ENCODE data around the gene IL6.

Gene IL6

GRCh38 chr7:22720791-22721786 is 5.9 kb upstream of the IL6 start:
- no peak overlapping the region for H3K4me3 ChIP-seq (ENCODE audit: low read length)
- TF ChIP-seq, protein P1, sequence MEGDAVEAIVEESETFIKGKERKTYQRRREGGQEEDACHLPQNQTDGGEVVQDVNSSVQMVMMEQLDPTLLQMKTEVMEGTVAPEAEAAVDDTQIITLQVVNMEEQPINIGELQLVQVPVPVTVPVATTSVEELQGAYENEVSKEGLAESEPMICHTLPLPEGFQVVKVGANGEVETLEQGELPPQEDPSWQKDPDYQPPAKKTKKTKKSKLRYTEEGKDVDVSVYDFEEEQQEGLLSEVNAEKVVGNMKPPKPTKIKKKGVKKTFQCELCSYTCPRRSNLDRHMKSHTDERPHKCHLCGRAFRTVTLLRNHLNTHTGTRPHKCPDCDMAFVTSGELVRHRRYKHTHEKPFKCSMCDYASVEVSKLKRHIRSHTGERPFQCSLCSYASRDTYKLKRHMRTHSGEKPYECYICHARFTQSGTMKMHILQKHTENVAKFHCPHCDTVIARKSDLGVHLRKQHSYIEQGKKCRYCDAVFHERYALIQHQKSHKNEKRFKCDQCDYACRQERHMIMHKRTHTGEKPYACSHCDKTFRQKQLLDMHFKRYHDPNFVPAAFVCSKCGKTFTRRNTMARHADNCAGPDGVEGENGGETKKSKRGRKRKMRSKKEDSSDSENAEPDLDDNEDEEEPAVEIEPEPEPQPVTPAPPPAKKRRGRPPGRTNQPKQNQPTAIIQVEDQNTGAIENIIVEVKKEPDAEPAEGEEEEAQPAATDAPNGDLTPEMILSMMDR (IDR thresholded peaks at IDR 0.05; ENCODE audit: insufficient read depth, low read depth, low read length, missing control alignments) = no peak
- no peak for DNase-seq (ENCODE audit: low read depth)

DNA sequence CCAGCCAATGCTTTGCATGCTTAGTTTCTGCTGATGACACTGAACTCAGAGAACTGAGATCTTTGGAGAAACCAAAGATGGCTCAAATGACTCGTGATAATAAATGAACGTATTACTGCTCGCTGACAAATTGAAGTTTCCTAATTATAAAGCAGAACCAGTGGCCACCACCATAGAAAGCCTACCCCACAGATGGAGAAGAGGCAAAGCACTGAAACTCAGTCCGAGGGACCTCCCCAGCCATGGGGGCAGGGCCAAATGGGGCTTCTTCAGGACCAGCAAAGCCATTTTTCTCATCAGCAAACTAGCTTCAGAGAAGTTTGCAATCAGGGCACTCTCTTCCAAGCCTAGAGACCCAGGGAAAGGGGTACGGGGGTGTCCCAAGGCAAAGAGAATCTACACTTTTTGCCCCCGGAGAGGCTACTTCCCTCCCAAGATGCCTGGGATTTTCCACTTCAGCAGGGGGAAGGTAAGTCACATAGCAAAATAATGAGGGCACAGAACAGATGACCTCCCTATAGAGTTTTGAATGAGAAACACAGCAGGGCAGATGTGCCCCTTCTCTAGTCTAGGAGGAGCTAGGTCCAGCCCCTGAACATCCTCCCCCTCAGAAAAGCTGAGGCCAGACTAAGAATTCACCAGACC is 4.3 kb upstream of the IL6 start:
- TF ChIP-seq, protein P1 (IDR thresholded peaks at IDR 0.05; ENCODE audit: insufficient read depth, low read depth, low read length, missing control alignments) = no peak
- no peak for DNase-seq (ENCODE audit: low read depth)
- no peak overlapping the region for H3K4me3 ChIP-seq (ENCODE audit: low read length)

DNA sequence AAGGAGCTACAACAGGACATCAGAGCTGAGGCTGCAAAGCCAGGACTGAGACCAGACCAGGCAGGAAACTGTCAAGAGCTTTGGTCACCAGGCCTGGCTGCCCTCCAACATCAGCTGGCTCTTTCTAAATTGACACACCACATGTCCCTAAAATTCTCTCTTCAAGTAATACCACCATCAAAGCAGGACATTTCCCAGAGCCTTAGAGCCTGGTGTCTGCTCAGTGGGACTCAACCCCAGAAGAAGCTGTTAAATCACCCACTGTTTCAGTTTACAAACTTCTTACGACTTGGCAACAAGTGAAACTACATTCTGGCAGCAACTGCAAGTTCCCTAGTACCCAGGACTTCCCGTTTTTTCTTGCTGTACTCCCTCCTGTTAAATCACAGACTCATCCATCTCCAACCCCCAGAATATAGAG is 3.8 kb upstream of the IL6 start:
- DNase-seq (ENCODE audit: low read depth) = no peak
- TF ChIP-seq, protein P1 (IDR thresholded peaks at IDR 0.05; ENCODE audit: insufficient read depth, low read depth, low read length, missing control alignments) = no peak
- no peak overlapping the region for H3K4me3 ChIP-seq (ENCODE audit: low read length)

- no peak overlapping the region for H3K4me3 ChIP-seq (ENCODE audit: low read length)
- no peak for DNase-seq (ENCODE audit: low read depth)
- TF ChIP-seq, protein P1 (IDR thresholded peaks at IDR 0.05; ENCODE audit: insufficient read depth, low read depth, low read length, missing control alignments) = no peak
These were observed 3.4 kb upstream of the IL6 start for GRCh38 chr7:22723637-22724036.

GRCh38 chr7:22724861-22725260 is 2.1 kb upstream of the IL6 start:
- no peak for DNase-seq (ENCODE audit: low read depth)
- TF ChIP-seq, protein P1 (IDR thresholded peaks at IDR 0.05; ENCODE audit: insufficient read depth, low read depth, low read length, missing control alignments) = no peak
- no peak overlapping the region for H3K4me3 ChIP-seq (ENCODE audit: low read length)

- TF ChIP-seq, protein P1 (IDR thresholded peaks at IDR 0.05; ENCODE audit: insufficient read depth, low read depth, low read length, missing control alignments) = no peak
- no peak overlapping the region for H3K4me3 ChIP-seq (ENCODE audit: low read length)
- no peak for DNase-seq (ENCODE audit: low read depth)
These were observed 1.4 kb upstream of the IL6 start for GRCh38 chr7:22725585-22725984.
